Measurements from ENCODE around the gene SUN2.

DNA sequence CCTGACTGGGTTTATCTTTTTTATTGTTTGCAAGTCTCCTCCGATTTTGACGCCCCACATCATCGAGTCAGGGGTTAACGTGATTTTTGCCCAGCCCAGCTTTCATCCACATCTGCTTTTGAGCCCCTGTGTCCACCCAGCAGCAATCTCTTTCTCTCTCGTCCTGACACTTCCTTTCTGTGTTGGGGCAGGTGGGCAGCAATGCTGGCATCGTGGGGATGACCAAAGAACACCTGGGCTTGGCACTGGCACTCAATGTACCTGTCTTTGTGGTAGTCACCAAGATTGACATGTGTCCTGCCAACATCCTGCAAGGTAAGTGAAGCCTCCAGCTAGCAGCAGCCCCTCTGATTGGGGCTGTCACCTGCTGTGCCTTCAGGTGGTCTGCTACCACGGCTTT lies 34.2 kb downstream of the SUN2 start:
- TF ChIP-seq, protein P1, sequence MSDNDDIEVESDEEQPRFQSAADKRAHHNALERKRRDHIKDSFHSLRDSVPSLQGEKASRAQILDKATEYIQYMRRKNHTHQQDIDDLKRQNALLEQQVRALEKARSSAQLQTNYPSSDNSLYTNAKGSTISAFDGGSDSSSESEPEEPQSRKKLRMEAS (IDR thresholded peaks at IDR 0.05): no peak
- TF ChIP-seq RAD21 (IDR thresholded peaks at IDR 0.05; ENCODE audit: low read depth) (no peak), TAF1 (IDR thresholded peaks at IDR 0.05; ENCODE audit: low read depth) (no peak), TCF12 (IDR thresholded peaks at IDR 0.05; ENCODE audit: low read depth) (no peak), FOXM1 (IDR thresholded peaks at IDR 0.05; ENCODE audit: borderline replicate concordance, low read depth) (no peak)
